Endodermal cell (in vitro differentiated cells): ENCODE measurements around the gene CGN. TPM values are rescaled to one million over a fixed set of nuclear protein-coding genes. Genes with fewer than 3 reads are reported as not detected.

Experiments used
- DNase-seq: peaks from one replicate; pipeline ENCODE4 v3.0.0-alpha.2; 2017
- H3K27ac ChIP-seq: 2 replicates; pipeline ENCODE4 v1.5.1; 2013; ENCODE audit warnings: mild to moderate bottlenecking, low read depth, low read length, moderate library complexity
- H3K27me3 ChIP-seq: 2 replicates; pipeline ENCODE4 v1.6.1; 2013; ENCODE audit warnings: mild to moderate bottlenecking, low read length, moderate library complexity; ENCODE audit not compliant: insufficient read depth, control insufficient read depth, poor library complexity, severe bottlenecking
- H3K36me3 ChIP-seq: 2 replicates; pipeline ENCODE4 v1.7.0; 2013; ENCODE audit warnings: mild to moderate bottlenecking, low read length, moderate library complexity; ENCODE audit not compliant: control insufficient read depth, insufficient read depth
- H3K4me1 ChIP-seq: one replicate; pipeline ENCODE4 v1.7.0; 2013; ENCODE audit warnings: low read length; ENCODE audit not compliant: control insufficient read depth, insufficient read depth
- H3K4me3 ChIP-seq: 2 replicates; pipeline ENCODE4 v1.5.1; 2013; ENCODE audit warnings: mild to moderate bottlenecking, low read length, moderate library complexity
- H3K9ac ChIP-seq: 2 replicates; pipeline ENCODE4 v1.6.1; 2013; ENCODE audit warnings: mild to moderate bottlenecking, low read length, moderate library complexity; ENCODE audit not compliant: poor library complexity, severe bottlenecking; ENCODE audit errors: extremely low read depth
- H3K9me3 ChIP-seq: 2 replicates; pipeline ENCODE4 v1.6.1; 2013; ENCODE audit warnings: mild to moderate bottlenecking, low read length, moderate library complexity; ENCODE audit not compliant: control insufficient read depth
- H3K27ac Mint-ChIP-seq: 2 replicates; pipeline ENCODE4 v1.8.0; 2020; ENCODE audit warnings: mixed read lengths
- H3K27me3 Mint-ChIP-seq: 2 replicates; pipeline ENCODE4 v1.8.0; 2021; ENCODE audit warnings: mild to moderate bottlenecking, mixed read lengths; ENCODE audit not compliant: insufficient read depth
- H3K36me3 Mint-ChIP-seq: 2 replicates; pipeline ENCODE4 v1.8.0; 2020; ENCODE audit warnings: low read depth, mixed read lengths
- H3K4me1 Mint-ChIP-seq: 2 replicates; pipeline ENCODE4 v1.8.0; 2020; ENCODE audit warnings: mixed read lengths
- H3K4me3 Mint-ChIP-seq: 2 replicates; pipeline ENCODE4 v1.8.0; 2020; ENCODE audit warnings: mild to moderate bottlenecking, moderate library complexity, mixed read lengths
- H3K9me3 Mint-ChIP-seq: 2 replicates; pipeline ENCODE4 v1.8.0; 2020; ENCODE audit warnings: mild to moderate bottlenecking, mixed read lengths
- WGBS, 2 experiments: methylation state at CpG; one replicate each; pipeline versions ENCODE4 v1.1.5 to v1.1.7; 2013; ENCODE audit warnings: missing lambda C conversion rate in 2 of 2, mixed read lengths in 1 of 2; ENCODE audit not compliant: insufficient coverage in 1 of 2, insufficient read length in 1 of 2; 5-methylcytosine and 5-hydroxymethylcytosine counted together
- total RNA-seq, 2 donors: library from RNA; stranded (reverse); fragmentation: NEBNext Ultra II Directional in 1 of 2; extraction: Animal tissue kit (Norgen Biotek cat#: 25700) in 1 of 2; gene quantifications; 2 replicates in 1 of 2; 3 replicates in 1 of 2; pipeline ENCODE4 v1.2.1, GENCODE V29; 2021
- TF ChIP-seq, protein P1 (sequence below): fragments of 200-600 bp; sonication (generic); conservative IDR thresholded peaks from 2 replicates; pipeline ENCODE4 v1.5.0; 2021; ENCODE audit warnings: antibody characterized with exemption, mild to moderate bottlenecking

Gene CGN
- total RNA-seq, 2 donors from 2014 or later, result 39.7 to 39.9 TPM

DNA sequence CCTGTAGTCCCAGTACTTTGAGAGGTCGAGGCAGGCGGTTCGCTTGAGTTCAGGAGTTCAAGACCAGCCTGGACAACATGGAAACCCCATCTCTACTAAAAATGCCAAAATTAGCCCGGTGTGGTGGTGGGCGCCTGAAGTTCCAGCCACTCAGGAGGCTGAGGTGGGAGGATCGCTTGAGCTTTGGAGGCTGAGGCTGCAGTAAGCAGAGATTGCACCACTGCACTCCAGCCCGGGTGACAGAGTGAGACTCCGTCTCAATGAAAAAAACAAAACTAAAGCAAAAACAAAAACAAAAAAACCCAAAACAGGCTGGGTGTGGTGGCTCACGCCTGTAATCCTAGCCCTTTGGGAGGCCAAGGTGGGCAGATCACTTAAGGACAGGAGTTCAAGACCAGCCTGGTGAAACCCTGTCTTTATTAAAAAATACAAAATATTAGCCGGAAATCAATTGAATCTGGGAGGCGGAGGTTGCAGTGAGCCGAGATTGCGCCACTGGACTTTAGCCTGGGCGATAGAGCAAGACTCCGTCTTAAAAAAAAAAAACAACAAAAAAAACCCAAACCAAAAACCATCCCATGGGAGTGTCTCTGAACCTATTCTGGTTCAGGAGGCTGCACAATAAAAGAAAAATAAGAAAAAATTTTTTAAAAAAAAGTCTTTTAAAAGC, 1.7 kb upstream of the CGN start:
- Histone ChIP-seq H3K9me3 (no peaks in the 10 kb centered on the region), H3K4me1 (peaks cover 14% of the 10 kb centered on the region), H3K9ac (no peak overlapping the region), H3K36me3 (no peaks in the 10 kb centered on the region), H3K27ac (no peak overlapping the region), H3K27me3 (no peaks in the 10 kb centered on the region), H3K4me3 (no peak overlapping the region)
- Mint-ChIP-seq H3K4me3 (peak overlapping the region; percentile 78), H3K9me3 (no peaks in the 10 kb centered on the region), H3K36me3 (no peaks in the 10 kb centered on the region), H3K27me3 (no peaks in the 10 kb centered on the region), H3K4me1 (peaks cover 29% of the 10 kb centered on the region), H3K27ac (peak overlapping the region; percentile 96)
- WGBS, 2 experiments, result 97 to 100% methylated on average over 7 to 15 of the region's 15 CpGs
- TF ChIP-seq, protein P1, sequence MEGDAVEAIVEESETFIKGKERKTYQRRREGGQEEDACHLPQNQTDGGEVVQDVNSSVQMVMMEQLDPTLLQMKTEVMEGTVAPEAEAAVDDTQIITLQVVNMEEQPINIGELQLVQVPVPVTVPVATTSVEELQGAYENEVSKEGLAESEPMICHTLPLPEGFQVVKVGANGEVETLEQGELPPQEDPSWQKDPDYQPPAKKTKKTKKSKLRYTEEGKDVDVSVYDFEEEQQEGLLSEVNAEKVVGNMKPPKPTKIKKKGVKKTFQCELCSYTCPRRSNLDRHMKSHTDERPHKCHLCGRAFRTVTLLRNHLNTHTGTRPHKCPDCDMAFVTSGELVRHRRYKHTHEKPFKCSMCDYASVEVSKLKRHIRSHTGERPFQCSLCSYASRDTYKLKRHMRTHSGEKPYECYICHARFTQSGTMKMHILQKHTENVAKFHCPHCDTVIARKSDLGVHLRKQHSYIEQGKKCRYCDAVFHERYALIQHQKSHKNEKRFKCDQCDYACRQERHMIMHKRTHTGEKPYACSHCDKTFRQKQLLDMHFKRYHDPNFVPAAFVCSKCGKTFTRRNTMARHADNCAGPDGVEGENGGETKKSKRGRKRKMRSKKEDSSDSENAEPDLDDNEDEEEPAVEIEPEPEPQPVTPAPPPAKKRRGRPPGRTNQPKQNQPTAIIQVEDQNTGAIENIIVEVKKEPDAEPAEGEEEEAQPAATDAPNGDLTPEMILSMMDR, result no peak
- DNase-seq, result peak; percentile 37

DNA sequence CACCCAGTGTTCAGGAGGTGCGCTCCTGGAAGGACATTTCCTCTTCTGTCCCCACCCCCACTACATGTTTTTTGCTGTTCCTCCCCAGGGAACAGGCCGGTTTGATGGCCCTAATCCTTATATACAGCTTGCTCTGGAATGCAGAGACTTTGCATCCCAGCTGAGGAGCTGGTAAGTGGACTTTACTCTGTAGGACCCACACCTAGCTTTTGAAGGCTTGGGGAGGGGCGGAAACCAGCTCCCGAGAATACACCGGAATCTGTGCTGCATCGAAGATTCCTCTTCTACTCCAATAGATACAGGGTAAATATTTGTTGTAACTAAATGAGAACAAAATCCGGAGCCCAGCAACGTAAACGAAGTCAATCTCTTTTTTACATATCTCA, 1.2 kb upstream of the CGN start:
- peak; percentile 83 for DNase-seq
- no peaks in the 10 kb centered on the region for H3K27me3 Mint-ChIP-seq
- Histone ChIP-seq H3K27ac (peak overlapping the region; percentile 55), H3K9me3 (no peaks in the 10 kb centered on the region), H3K9ac (peak overlapping the region; percentile 77), H3K27me3 (no peaks in the 10 kb centered on the region), H3K4me1 (peaks cover 15% of the 10 kb centered on the region), H3K4me3 (peak overlapping the region; percentile 82), H3K36me3 (no peaks in the 10 kb centered on the region)
- TF ChIP-seq, protein P1, result no peak
- peak overlapping the region; percentile 78 for H3K4me3 Mint-ChIP-seq
- H3K27ac Mint-ChIP-seq, result peak overlapping the region; percentile 96
- H3K9me3 Mint-ChIP-seq, result no peaks in the 10 kb centered on the region
- no peaks in the 10 kb centered on the region for H3K36me3 Mint-ChIP-seq
- WGBS, 2 experiments, result 28 to 43% methylated on average over 3 to 8 of the region's 9 CpGs
- H3K4me1 Mint-ChIP-seq, result peaks cover 32% of the 10 kb centered on the region

DNA sequence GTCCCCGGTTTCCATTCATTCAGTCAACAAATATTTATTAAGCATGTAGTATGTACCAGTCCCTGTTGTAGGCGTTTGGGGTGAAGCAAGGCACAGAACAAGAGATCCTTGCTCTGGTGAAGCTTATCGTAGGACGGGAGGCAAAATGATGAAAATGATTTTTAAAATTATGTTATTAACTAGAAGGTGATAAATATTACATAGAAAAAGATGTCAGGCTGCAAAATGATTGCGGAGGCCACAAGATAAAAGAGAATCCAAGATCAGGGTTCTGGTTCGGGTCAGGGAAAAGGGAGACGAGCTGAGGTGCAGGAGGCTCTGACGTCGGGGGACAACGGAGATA, 602 bp upstream of the CGN start:
- Mint-ChIP-seq H3K4me1 (peaks cover 33% of the 10 kb centered on the region), H3K27me3 (no peaks in the 10 kb centered on the region), H3K27ac (peak overlapping the region; percentile 96), H3K36me3 (peaks cover 2% of the 10 kb centered on the region), H3K4me3 (peak overlapping the region; percentile 78), H3K9me3 (no peaks in the 10 kb centered on the region)
- TF ChIP-seq, protein P1, result no peak
- H3K36me3 ChIP-seq, result no peaks in the 10 kb centered on the region
- 5 to 12% methylated on average over 8 to 10 of the region's 10 CpGs for WGBS, 2 experiments
- peaks cover 15% of the 10 kb centered on the region for H3K4me1 ChIP-seq
- no peak for DNase-seq
- peak overlapping the region; percentile 77 for H3K9ac ChIP-seq
- no peaks in the 10 kb centered on the region for H3K9me3 ChIP-seq
- H3K27me3 ChIP-seq, result no peaks in the 10 kb centered on the region
- peak overlapping the region; percentile 55 for H3K27ac ChIP-seq
- H3K4me3 ChIP-seq, result peak overlapping the region; percentile 82
